ENCODE results near the gene FYN.

The FYN gene

GRCh38 chr6:111829998-111830397 lies 43.3 kb downstream of the FYN start:
- DNase-seq, result peak; percentile 61

- no peak for DNase-seq
These were observed 43.7 kb downstream of the FYN start for GRCh38 chr6:111829581-111829980.

GRCh38 chr6:111828809-111829208 lies 44.4 kb downstream of the FYN start:
- peak; percentile 32 for DNase-seq

- peak; percentile 37 for DNase-seq
These were observed 47.7 kb downstream of the FYN start for GRCh38 chr6:111825439-111826086.

GRCh38 chr6:111824608-111825337 lies 48.5 kb downstream of the FYN start:
- no peak for DNase-seq

GRCh38 chr6:111823831-111824607 lies 49.2 kb downstream of the FYN start:
- DNase-seq, result peak; percentile 87

GRCh38 chr6:111823012-111823411 lies 50.2 kb downstream of the FYN start:
- DNase-seq, result no peak

- DNase-seq, result no peak
These were observed 53.8 kb downstream of the FYN start for GRCh38 chr6:111819458-111819857.

GRCh38 chr6:111818539-111819226 lies 54.6 kb downstream of the FYN start:
- peak; percentile 44 for DNase-seq

GRCh38 chr6:111817451-111818120 lies 55.7 kb downstream of the FYN start:
- no peak for DNase-seq

GRCh38 chr6:111813677-111814310 lies 59.5 kb downstream of the FYN start:
- no peak for DNase-seq

- DNase-seq, result peak; percentile 83
These were observed 60.0 kb downstream of the FYN start for GRCh38 chr6:111813237-111813636.

- peak; percentile 84 for DNase-seq
These were observed 60.9 kb downstream of the FYN start for GRCh38 chr6:111812060-111813038.

- DNase-seq, result no peak
These were observed 62.7 kb downstream of the FYN start for GRCh38 chr6:111810294-111811131.

- DNase-seq, result no peak
These were observed 63.5 kb downstream of the FYN start for GRCh38 chr6:111809766-111810165.

- no peak for DNase-seq
These were observed 64.0 kb downstream of the FYN start for GRCh38 chr6:111809264-111809663.

GRCh38 chr6:111808493-111808892 lies 64.8 kb downstream of the FYN start:
- no peak for DNase-seq

- DNase-seq, result no peak
These were observed 66.4 kb downstream of the FYN start for GRCh38 chr6:111806561-111807497.

Data from fibroblast of skin of back (primary cell).